Sigmoid colon (tissue), 7 donors: ENCODE data around the gene MNT. TPM values are rescaled to one million over a fixed set of nuclear protein-coding genes. Genes with fewer than 3 reads are reported as not detected.
A peak's percentile ranks its signal among the peaks of the same experiment; 100 is the strongest.

Experiments
- DNase-seq: peaks from one replicate; pipeline ENCODE4 v3.0.0-alpha.2; 2019
- H3K27ac ChIP-seq, 4 donors: fragments of 200-600 bp; sonication (generic); one replicate each; pipeline ENCODE4 v1.5.1; 2016 to 2019; ENCODE audit warnings: mild to moderate bottlenecking in 1 of 4
- H3K27me3 ChIP-seq, 3 donors: fragments of 200-600 bp; sonication (generic); one replicate each; pipeline ENCODE4 v1.5.1; 2019; ENCODE audit warnings: mild to moderate bottlenecking in 1 of 3
- H3K36me3 ChIP-seq, 4 donors: fragments of 200-600 bp; sonication (generic); one replicate each; pipeline ENCODE4 v1.5.1; 2016 to 2019
- H3K4me1 ChIP-seq, 4 donors: fragments of 200-600 bp; sonication (generic); one replicate each; pipeline ENCODE4 v1.5.1; 2017 to 2019
- H3K4me3 ChIP-seq, 4 donors: fragments of 200-600 bp; sonication (generic); one replicate each; pipeline ENCODE4 v1.5.1; 2017 to 2019; ENCODE audit warnings: mild to moderate bottlenecking in 2 of 4, moderate library complexity in 1 of 4
- H3K9me3 ChIP-seq, 4 donors: fragments of 200-600 bp in 3 of 4; sonication (generic) in 3 of 4; one replicate each; pipeline versions ENCODE4 v1.5.1 to v1.6.1; 2013 to 2019
- CTCF ChIP-seq, 4 experiments: fragments of 450-650 bp in 3 of 4; fragments of 200-600 bp in 1 of 4; IDR thresholded peaks; one replicate each; pipeline ENCODE4 v1.5.1; 2016 to 2019; ENCODE audit warnings: antibody characterized with exemption in 4 of 4, mild to moderate bottlenecking in 3 of 4, moderate library complexity in 2 of 4
- EP300 ChIP-seq, 4 donors: sonication (generic); formaldehyde crosslinking; IDR thresholded peaks; one replicate each; pipeline ENCODE4 v1.6.1; 2017; ENCODE audit warnings: antibody characterized with exemption in 4 of 4
- POLR2A ChIP-seq, 2 donors: fragments of 450-650 bp; IDR thresholded peaks; one replicate each; pipeline ENCODE4 v1.6.1; 2016; ENCODE audit warnings: antibody characterized with exemption in 2 of 2, mild to moderate bottlenecking in 2 of 2, moderate library complexity in 2 of 2
- POLR2AphosphoS5 ChIP-seq, 4 donors: sonication (generic); formaldehyde crosslinking; IDR thresholded peaks; one replicate each; pipeline ENCODE4 v1.6.1; 2017; ENCODE audit warnings: antibody characterized with exemption in 4 of 4
- WGBS, 2 donors: extraction: QIAGEN DNeasy Blood & Tissue Kit; methylation state at CpG; one replicate each; pipeline ENCODE4 v1.1.7; 2013; 5-methylcytosine and 5-hydroxymethylcytosine counted together
- intact Hi-C: fragments of 100-400 bp; cut with DNase I; formaldehyde crosslinking; loops from one replicate; pipeline ENCODE4 v1.15.1; 2023
- polyA plus RNA-seq, 3 donors: library from polyadenylated mRNA; stranded (reverse); fragments of 200-250 nt; gene quantifications; one replicate each; pipeline ENCODE4 v1.2.3, GENCODE V29; 2013
- total RNA-seq, 4 donors: library from RNA; depleted of rRNA; stranded (reverse); fragments of >200 nt; gene quantifications; one replicate each; pipeline ENCODE4 v1.1.0, GENCODE V29; 2016
- donor health status: healthy with polysubstance abuse.
- donor health status: Bipolar disorder and iron deficiency.
- donor health status: healthy.

The MNT gene
- total and polyA plus RNA-seq, 7 donors, result 2.1 to 24.1 (median 7.7) TPM

- Histone ChIP-seq H3K9me3 (no peaks in the 10 kb centered on the region), H3K4me3 (no peak overlapping the region), H3K4me1 (peaks cover 0 to 15% (median 14%) of the 10 kb centered on the region in 4 donors), H3K36me3 (peaks cover 12 to 76% (median 28%) of the 10 kb centered on the region in 4 donors), H3K27me3 (no peaks in the 10 kb centered on the region), H3K27ac (no peak overlapping the region)
- no peak for DNase-seq
- intact Hi-C loops, result no loop called here
- WGBS, 2 donors, result 93 to 94% methylated on average over 11 of the region's 11 CpGs
- TF ChIP-seq POLR2AphosphoS5 (IDR thresholded peaks at IDR 0.05) (no peak), POLR2A (IDR thresholded peaks at IDR 0.05) (no peak), EP300 (IDR thresholded peaks at IDR 0.05) (no peak)
These were observed 22.0 kb downstream of the MNT start for GRCh38 chr17:2378905-2379304.

- no peak overlapping the region for H3K27ac ChIP-seq
- no peak for TF ChIP-seq CTCF (IDR thresholded peaks at IDR 0.05)
- TF ChIP-seq EP300 (IDR thresholded peaks at IDR 0.05), result no peak
- TF ChIP-seq POLR2AphosphoS5 (IDR thresholded peaks at IDR 0.05), result no peak
- TF ChIP-seq POLR2A (IDR thresholded peaks at IDR 0.05), result no peak
- intact Hi-C loops, result no loop called here
- no peak overlapping the region for H3K4me3 ChIP-seq
- H3K4me1 ChIP-seq, result peaks cover 0 to 6% (median 5%) of the 10 kb centered on the region in 4 donors
- peaks cover 16 to 88% (median 35%) of the 10 kb centered on the region in 4 donors for H3K36me3 ChIP-seq
- DNase-seq, result no peak
- H3K27me3 ChIP-seq, result no peaks in the 10 kb centered on the region
- no peaks in the 10 kb centered on the region for H3K9me3 ChIP-seq
- WGBS, 2 donors, result 93 to 97% methylated on average over 10 of the region's 10 CpGs
These were observed 23.2 kb downstream of the MNT start for GRCh38 chr17:2377659-2378058.

- no peak for DNase-seq
- intact Hi-C loops, result no loop called here
- TF ChIP-seq POLR2AphosphoS5 (IDR thresholded peaks at IDR 0.05), result no peak
- no peak for TF ChIP-seq POLR2A (IDR thresholded peaks at IDR 0.05)
- no peak for TF ChIP-seq CTCF (IDR thresholded peaks at IDR 0.05)
- no peak for TF ChIP-seq EP300 (IDR thresholded peaks at IDR 0.05)
- Histone ChIP-seq H3K27ac (no peak overlapping the region), H3K4me1 (no peaks in the 10 kb centered on the region), H3K27me3 (no peaks in the 10 kb centered on the region), H3K36me3 (peaks cover 18 to 93% (median 39%) of the 10 kb centered on the region in 4 donors), H3K9me3 (no peaks in the 10 kb centered on the region), H3K4me3 (no peak overlapping the region)
- WGBS, 2 donors, result 90% methylated on average over 14 of the region's 14 CpGs
These were observed 24.8 kb downstream of the MNT start for GRCh38 chr17:2376107-2376506.

- WGBS, 2 donors, result 95% methylated on average over 19 of the region's 19 CpGs
- Histone ChIP-seq H3K27ac (no peak overlapping the region), H3K27me3 (no peaks in the 10 kb centered on the region), H3K4me1 (no peaks in the 10 kb centered on the region), H3K36me3 (peaks cover 18 to 86% (median 38%) of the 10 kb centered on the region in 4 donors), H3K9me3 (no peaks in the 10 kb centered on the region), H3K4me3 (no peak overlapping the region)
- no peak for DNase-seq
- TF ChIP-seq POLR2AphosphoS5 (IDR thresholded peaks at IDR 0.05) (no peak), EP300 (IDR thresholded peaks at IDR 0.05) (no peak), CTCF (IDR thresholded peaks at IDR 0.05) (no peak), POLR2A (IDR thresholded peaks at IDR 0.05) (no peak)
- intact Hi-C loops, result no loop called here
These were observed 25.5 kb downstream of the MNT start for GRCh38 chr17:2375406-2375805.

GRCh38 chr17:2374549-2375285 lies 26.1 kb downstream of the MNT start:
- Histone ChIP-seq H3K36me3 (peaks cover 18 to 79% (median 35%) of the 10 kb centered on the region in 4 donors), H3K4me3 (no peak overlapping the region), H3K4me1 (peaks cover 0 to 5% (median 2%) of the 10 kb centered on the region in 4 donors), H3K27me3 (no peaks in the 10 kb centered on the region), H3K27ac (peak overlapping the region in 1 of 4 donors; percentile 27), H3K9me3 (no peaks in the 10 kb centered on the region)
- 88% methylated on average over 11 of the region's 11 CpGs for WGBS, 2 donors
- no peak for TF ChIP-seq POLR2AphosphoS5 (IDR thresholded peaks at IDR 0.05)
- TF ChIP-seq EP300 (IDR thresholded peaks at IDR 0.05), result no peak
- TF ChIP-seq CTCF (IDR thresholded peaks at IDR 0.05), result no peak
- TF ChIP-seq POLR2A (IDR thresholded peaks at IDR 0.05), result no peak
- intact Hi-C loops, result no loop called here
- no peak for DNase-seq
